HG02840 (cell line): ENCODE data around the gene FRMD4B.

ENCODE experiments used
- ATAC-seq: cut with Tn5 transposase; IDR thresholded peaks from one replicate; pipeline ENCODE4 v1.9.1; 2021; ENCODE audit warnings: mild to moderate bottlenecking, moderate library complexity, moderate number of reproducible peaks; ENCODE audit not compliant: unreplicated experiment, low FRiP score

The FRMD4B gene

GRCh38 chr3:69143612-69144011 lies 242.3 kb downstream of the FRMD4B start:
- no peak for ATAC-seq

- ATAC-seq: no peak
Measured at GRCh38 chr3:69142797-69143454, 243.0 kb downstream of the FRMD4B start.

DNA sequence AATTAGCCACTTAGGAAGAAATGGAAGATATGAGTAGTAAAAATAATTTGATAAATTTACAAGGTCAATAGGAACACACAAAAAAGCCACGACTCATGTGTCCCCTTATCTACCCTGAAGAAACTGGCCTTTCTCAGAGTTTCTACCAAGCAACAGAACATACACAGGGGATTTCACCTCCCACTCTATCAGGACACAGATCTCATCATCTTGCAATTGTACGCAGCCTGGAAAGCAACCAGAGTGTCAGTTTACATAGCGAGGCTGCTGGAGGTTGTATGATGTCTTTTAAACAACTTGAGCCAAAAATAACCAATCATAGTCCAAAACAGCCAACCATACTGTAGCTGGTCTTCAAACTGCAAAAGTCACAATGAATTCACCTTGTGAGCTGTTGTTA lies 243.8 kb downstream of the FRMD4B start:
- no peak for ATAC-seq

- no peak for ATAC-seq
Measured at GRCh38 chr3:69141313-69141712, 244.6 kb downstream of the FRMD4B start.

DNA sequence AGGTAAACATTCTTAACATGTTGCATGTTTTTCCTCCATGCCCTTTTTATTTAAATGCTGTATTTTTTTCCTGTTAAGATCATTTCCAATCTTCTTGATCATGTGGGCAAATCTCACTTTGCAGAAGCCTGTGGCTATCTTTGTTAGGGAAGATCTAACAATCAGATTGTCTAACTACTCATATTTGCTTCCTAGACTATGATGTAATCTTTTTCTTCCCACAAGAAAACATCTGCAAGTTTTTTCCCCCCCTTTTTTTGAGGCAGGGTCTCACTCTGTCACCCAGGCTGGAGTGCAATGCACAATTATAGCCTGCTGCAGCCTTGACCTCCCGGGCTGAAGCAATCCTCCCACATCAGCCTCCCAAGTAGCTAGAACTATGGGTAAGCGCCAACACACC lies 248.5 kb downstream of the FRMD4B start:
- no peak for ATAC-seq

GRCh38 chr3:69137005-69137404 lies 248.9 kb downstream of the FRMD4B start:
- ATAC-seq: no peak

DNA sequence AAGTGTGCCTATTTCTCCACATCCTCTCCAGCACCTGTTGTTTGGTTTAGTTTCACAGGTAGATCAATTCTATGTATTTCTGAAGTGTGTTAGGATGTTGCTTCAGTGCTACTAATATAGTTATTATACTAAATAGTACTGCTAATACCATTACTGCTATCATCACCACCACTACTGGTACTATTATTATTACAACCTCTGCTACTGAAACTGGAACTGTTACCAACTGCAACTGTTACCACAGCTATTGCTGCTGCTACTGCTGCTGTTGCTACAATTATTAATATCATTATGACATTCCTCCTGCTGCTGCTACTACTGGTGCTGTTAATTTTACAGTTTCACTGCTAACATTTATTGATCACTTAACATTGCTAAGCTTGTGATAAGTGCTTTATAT lies 255.2 kb downstream of the FRMD4B start:
- peak; percentile 63 for ATAC-seq

DNA sequence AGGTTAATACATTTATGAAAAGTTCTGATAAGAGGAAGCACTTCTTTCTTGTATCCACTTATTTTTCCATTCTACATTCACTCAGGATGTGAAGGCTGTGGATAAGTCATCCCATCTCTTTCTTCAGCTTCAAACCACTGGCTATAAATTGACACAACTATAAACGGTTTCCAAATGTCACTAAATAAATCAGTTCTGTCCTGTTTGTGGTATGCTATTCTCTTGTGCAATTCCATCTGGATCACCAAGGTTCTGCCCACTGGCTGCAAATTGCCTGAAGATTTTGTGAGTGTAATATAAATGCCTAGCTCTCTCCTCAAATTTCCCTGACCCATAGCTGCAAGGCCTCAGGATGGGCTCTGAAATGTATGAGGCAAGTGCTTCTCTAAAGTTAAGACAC lies 256.4 kb downstream of the FRMD4B start:
- no peak for ATAC-seq

GRCh38 chr3:69128509-69128908 lies 257.4 kb downstream of the FRMD4B start:
- no peak for ATAC-seq

DNA sequence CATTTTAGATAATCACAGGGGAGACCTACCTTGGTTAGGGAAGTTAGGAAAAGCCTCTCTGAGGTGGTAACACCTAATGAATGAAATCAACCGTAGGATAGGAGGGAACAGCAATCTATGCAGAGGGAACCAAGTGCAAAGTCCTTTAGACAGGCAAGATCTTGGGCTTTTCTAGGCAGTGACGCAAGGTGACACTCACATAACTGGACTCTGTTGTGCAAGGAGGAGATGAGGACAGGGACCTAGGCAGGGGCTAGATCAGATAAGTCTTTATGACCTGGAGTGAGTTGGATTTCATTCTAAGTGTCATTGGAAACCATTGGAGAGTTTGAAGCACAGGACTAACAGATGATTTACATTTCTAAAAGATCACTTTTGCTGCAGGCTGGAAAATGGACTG lies 258.9 kb downstream of the FRMD4B start:
- ATAC-seq: no peak

GRCh38 chr3:69126216-69126615 lies 259.7 kb downstream of the FRMD4B start:
- no peak for ATAC-seq

GRCh38 chr3:69122403-69122802 lies 263.5 kb downstream of the FRMD4B start, which contains the start of gene LMOD3:
LMOD3 (minus strand) TSS chr3:69122595; CDS start chr3:69122386, 209 bp downstream.
- ATAC-seq: no peak

DNA sequence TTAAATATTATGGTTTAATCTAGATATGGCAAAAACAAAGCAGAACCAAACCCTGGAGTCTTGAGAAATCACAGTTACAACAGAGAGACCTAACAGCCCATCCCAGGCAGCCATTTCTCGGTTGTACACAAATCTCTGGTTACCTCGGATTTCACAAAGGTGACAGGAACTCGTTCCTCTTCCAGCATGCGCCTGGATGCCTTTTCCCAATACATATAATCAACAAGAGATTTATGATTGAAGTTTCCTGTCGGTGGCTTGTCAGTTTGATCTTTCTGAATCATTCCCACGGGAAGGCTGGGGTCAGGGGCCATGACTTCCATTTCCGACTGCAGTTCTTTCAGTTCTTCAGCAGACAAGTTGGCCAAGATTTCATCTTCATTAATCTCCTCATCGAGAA lies 263.9 kb downstream of the FRMD4B start:
- no peak for ATAC-seq

GRCh38 chr3:69121513-69121912 lies 264.4 kb downstream of the FRMD4B start:
- ATAC-seq: no peak

DNA sequence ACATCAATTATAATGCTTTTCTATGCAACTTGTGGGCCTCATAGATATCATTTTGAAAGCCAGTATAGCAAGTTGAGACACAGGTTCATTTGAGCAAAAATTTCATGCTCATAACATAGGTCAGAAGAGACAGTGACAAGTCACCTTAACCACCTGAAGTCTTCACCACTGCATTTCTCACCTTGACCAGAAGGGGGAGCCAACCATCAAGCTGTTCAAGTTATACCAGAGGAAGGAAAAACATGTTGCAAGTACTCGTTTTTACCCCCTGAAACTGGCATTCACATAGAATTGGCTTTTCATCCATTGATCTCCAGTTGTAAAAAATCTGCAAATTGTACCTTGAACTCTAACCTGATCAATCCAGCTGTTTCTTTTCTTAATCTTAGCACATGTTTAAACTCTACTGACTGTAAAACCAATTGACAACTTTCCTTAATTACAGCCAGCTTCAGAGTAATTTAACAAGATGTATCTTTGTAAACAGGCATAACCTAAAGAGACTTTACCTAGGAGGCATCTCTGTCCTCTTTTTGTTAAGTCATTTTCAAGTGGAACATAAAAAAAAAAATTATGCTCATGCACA lies 264.9 kb downstream of the FRMD4B start:
- ATAC-seq: peak; percentile 79
